Bronchial epithelial cell (primary cell): ENCODE results near the gene VMA21. TPM values are rescaled to one million over a fixed set of nuclear protein-coding genes. Genes with fewer than 3 reads are reported as not detected.

Experiments
- DNase-seq: peaks from one replicate; pipeline ENCODE4 v3.0.0-alpha.2; 2010; ENCODE audit warnings: low read depth
- FAIRE-seq: peaks from 2 replicates; lab custom pipeline; 2011; peaks lifted over from hg19 to GRCh38; lab: Jason Lieb, UNC
- H3K27me3 ChIP-seq: 2 replicates; pipeline ENCODE4 v1.5.1; 2011; ENCODE audit warnings: low read length; ENCODE audit not compliant: control insufficient read depth, insufficient read depth
- H3K36me3 ChIP-seq: 2 replicates; pipeline ENCODE4 v1.5.1; 2011; ENCODE audit warnings: low read length; ENCODE audit not compliant: control insufficient read depth, insufficient read depth
- H3K4me3 ChIP-seq: 2 replicates; pipeline ENCODE4 v1.5.1; 2011; ENCODE audit warnings: mild to moderate bottlenecking, low read depth, low read length, control low read depth
- CTCF ChIP-seq: IDR thresholded peaks from 2 replicates; pipeline ENCODE4 v1.5.1; 2011; ENCODE audit warnings: mild to moderate bottlenecking, moderate library complexity, low read length, control low read depth, inconsistent platforms; ENCODE audit not compliant: insufficient read depth, severe bottlenecking
- total RNA-seq: library from RNA; depleted of rRNA; stranded (reverse); fragments of >200 nt; gene quantifications from 2 replicates; pipeline ENCODE4 v1.2.1, GENCODE V29; 2014

Gene VMA21
- total RNA-seq, 1 donor from 2014 or later = 45.8 TPM

- FAIRE-seq = no peak
- Histone ChIP-seq H3K36me3 (no peaks in the 10 kb centered on the region), H3K27me3 (no peaks in the 10 kb centered on the region), H3K4me3 (no peak overlapping the region)
- DNase-seq = no peak
- TF ChIP-seq CTCF = no peak
These were observed 22.8 kb downstream of the VMA21 start for GRCh38 chrX:151419782-151420181.

DNA sequence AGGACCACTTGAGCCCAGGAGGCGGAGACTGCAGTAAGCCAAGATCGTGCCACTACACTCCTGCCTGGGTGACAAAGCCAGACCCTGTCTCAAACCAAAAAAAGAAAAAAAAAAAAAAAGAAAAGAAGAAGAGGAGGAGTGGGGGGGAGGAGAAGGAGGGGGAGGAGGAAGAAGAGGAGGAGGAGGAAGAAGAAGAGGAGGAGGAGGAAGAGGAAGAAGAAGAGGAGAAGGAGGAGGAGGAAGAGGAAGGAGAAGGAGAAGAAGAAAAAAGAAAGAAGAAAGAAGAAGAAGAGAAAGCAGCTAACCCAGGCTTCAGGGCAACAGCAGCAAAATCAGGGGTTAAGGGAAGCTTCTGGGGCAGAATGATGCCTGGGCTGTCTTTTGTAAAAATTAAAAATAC, 27.5 kb downstream of the VMA21 start:
- Histone ChIP-seq H3K27me3 (no peaks in the 10 kb centered on the region), H3K36me3 (no peaks in the 10 kb centered on the region), H3K4me3 (no peak overlapping the region)
- no peak for DNase-seq
- no peak for TF ChIP-seq CTCF
- no peak for FAIRE-seq

- TF ChIP-seq CTCF = no peak
- no peaks in the 10 kb centered on the region for H3K36me3 ChIP-seq
- no peaks in the 10 kb centered on the region for H3K27me3 ChIP-seq
- H3K4me3 ChIP-seq = no peak overlapping the region
- DNase-seq (no peak), FAIRE-seq (no peak)
These were observed 51.5 kb downstream of the VMA21 start for GRCh38 chrX:151448509-151448908.

- no peaks in the 10 kb centered on the region for H3K36me3 ChIP-seq
- TF ChIP-seq CTCF = no peak
- H3K27me3 ChIP-seq = no peaks in the 10 kb centered on the region
- FAIRE-seq (no peak), DNase-seq (peak; percentile 4)
- H3K4me3 ChIP-seq = no peak overlapping the region
These were observed 61.8 kb downstream of the VMA21 start for GRCh38 chrX:151458824-151459223.

Other genes starting within 250 kb of the VMA21 start
- gene GPR50, start 220.6 kb upstream of the VMA21 start, total RNA-seq = not detected in 2 replicates
- not detected in 2 replicates for gene PASD1, start 166.5 kb downstream of the VMA21 start, total RNA-seq